GM23338 (cell line): ENCODE data around the gene TMSB4X. TPM values are rescaled to one million over a fixed set of nuclear protein-coding genes. Genes with fewer than 3 reads are reported as not detected.

Experiments used
- ATAC-seq: fragments of 200-7000 bp; cut with Tn5 transposase; 3 replicates; pipeline ENCODE4 v1.9.1; 2020
- DNase-seq: peaks from one replicate; pipeline ENCODE4 v3.0.0-alpha.2; 2015; ENCODE audit warnings: low spot score
- H2AFZ ChIP-seq: fragments of 200-600 bp; sonication (generic); 2 replicates; pipeline ENCODE4 v1.8.0; 2016; ENCODE audit warnings: antibody characterized with exemption, mild to moderate bottlenecking, moderate library complexity
- H3F3A ChIP-seq: fragments of 200-600 bp; sonication (generic); replicated peaks from 2 replicates; pipeline ENCODE4 v1.8.0; 2017; ENCODE audit warnings: antibody characterized with exemption, mixed run types, low read depth
- H3K27ac ChIP-seq: fragments of 200-600 bp; sonication (generic); 2 replicates; pipeline ENCODE4 v1.6.1; 2016; ENCODE audit warnings: low read depth
- H3K27me3 ChIP-seq: fragments of 200-600 bp; sonication (generic); 2 replicates; pipeline ENCODE4 v1.8.0; 2016; ENCODE audit warnings: mild to moderate bottlenecking, mixed run types, moderate library complexity; ENCODE audit not compliant: insufficient read depth
- H3K36me3 ChIP-seq: fragments of 200-600 bp; sonication (generic); 2 replicates; pipeline ENCODE4 v1.8.0; 2016; ENCODE audit warnings: mild to moderate bottlenecking; ENCODE audit not compliant: insufficient read depth
- H3K4me1 ChIP-seq: fragments of 200-600 bp; sonication (generic); 2 replicates; pipeline ENCODE4 v1.8.0; 2016; ENCODE audit warnings: mild to moderate bottlenecking, moderate library complexity; ENCODE audit not compliant: insufficient read depth
- H3K4me2 ChIP-seq: fragments of 200-600 bp; sonication (generic); 2 replicates; pipeline ENCODE4 v1.7.1; 2017; ENCODE audit warnings: mixed run types
- H3K4me3 ChIP-seq: fragments of 200-600 bp; sonication (generic); 2 replicates; pipeline ENCODE4 v1.6.1; 2016; ENCODE audit warnings: mixed run types
- H3K79me2 ChIP-seq: fragments of 200-600 bp; sonication (generic); replicated peaks from 2 replicates; pipeline ENCODE4 v1.8.0; 2017; ENCODE audit warnings: mild to moderate bottlenecking; ENCODE audit not compliant: insufficient read depth
- H3K9me2 ChIP-seq: fragments of 200-600 bp; sonication (generic); 2 replicates; pipeline ENCODE4 v1.8.0; 2017; ENCODE audit not compliant: insufficient read depth
- H4K20me1 ChIP-seq: fragments of 200-600 bp; sonication (generic); replicated peaks from 2 replicates; pipeline ENCODE4 v1.8.0; 2017; ENCODE audit warnings: mild to moderate bottlenecking; ENCODE audit not compliant: insufficient read depth
- H3K27ac Mint-ChIP-seq: 2 replicates; pipeline ENCODE4 v1.8.0; 2020; ENCODE audit warnings: inconsistent platforms, mild to moderate bottlenecking, moderate library complexity, mixed read lengths
- H3K27me3 Mint-ChIP-seq: 3 replicates; pipeline ENCODE4 v1.8.0; 2022; ENCODE audit warnings: low read depth, mild to moderate bottlenecking, moderate library complexity, mixed read lengths, inconsistent platforms; ENCODE audit not compliant: insufficient read depth, poor library complexity
- H3K36me3 Mint-ChIP-seq: 3 replicates; pipeline ENCODE4 v1.8.0; 2021; ENCODE audit warnings: low read depth, mild to moderate bottlenecking, inconsistent platforms, moderate library complexity, mixed read lengths
- H3K4me1 Mint-ChIP-seq: 3 replicates; pipeline ENCODE4 v1.8.0; 2020; ENCODE audit warnings: mild to moderate bottlenecking, inconsistent platforms, mixed read lengths
- H3K4me3 Mint-ChIP-seq: 3 replicates; pipeline ENCODE4 v1.8.0; 2021; ENCODE audit warnings: moderate library complexity, mild to moderate bottlenecking, inconsistent platforms, mixed read lengths
- H3K9me3 Mint-ChIP-seq: 3 replicates; pipeline ENCODE4 v1.8.0; 2020; ENCODE audit warnings: moderate library complexity, mild to moderate bottlenecking, inconsistent platforms, mixed read lengths
- CREB1 ChIP-seq: fragments of 250-450 bp; sonication (Bioruptor Pico); IDR thresholded peaks from 2 replicates; pipeline ENCODE4 v1.5.0; 2020; ENCODE audit warnings: low read depth, mild to moderate bottlenecking, moderate library complexity
- EZH2 ChIP-seq: fragments of 200-600 bp; sonication (generic); IDR thresholded peaks from one replicate; pipeline ENCODE4 v1.8.0; 2017; ENCODE audit warnings: antibody characterized with exemption, mild to moderate bottlenecking, low read depth; ENCODE audit not compliant: unreplicated experiment
- EZH2phosphoT487 ChIP-seq: fragments of 200-600 bp; sonication (generic); IDR thresholded peaks from one replicate; pipeline ENCODE4 v1.8.1; 2018; ENCODE audit warnings: antibody characterized with exemption; ENCODE audit not compliant: unreplicated experiment
- POLR2AphosphoS5 ChIP-seq: IDR thresholded peaks from 2 replicates; pipeline ENCODE4 v1.6.1; 2016; ENCODE audit warnings: antibody characterized with exemption, low read depth
- REST ChIP-seq: IDR thresholded peaks from one replicate; pipeline ENCODE4 v1.6.1; 2018; ENCODE audit warnings: antibody characterized with exemption; ENCODE audit not compliant: unreplicated experiment
- STAT1 ChIP-seq: IDR thresholded peaks from one replicate; pipeline ENCODE4 v1.6.1; 2016; ENCODE audit warnings: antibody characterized with exemption; ENCODE audit not compliant: unreplicated experiment
- ZNF114 ChIP-seq: fragments of 250-450 bp; sonication (Bioruptor Pico); IDR thresholded peaks from 2 replicates; pipeline ENCODE4 v1.5.0; 2020; ENCODE audit warnings: mild to moderate bottlenecking, moderate library complexity
- ZNF331 ChIP-seq: fragments of 250-450 bp; sonication (Bioruptor Pico); IDR thresholded peaks from 2 replicates; pipeline ENCODE4 v1.5.0; 2020; ENCODE audit warnings: low read depth, mild to moderate bottlenecking, moderate library complexity
- ZNF462 ChIP-seq: fragments of 250-450 bp; sonication (Bioruptor Pico); IDR thresholded peaks from 2 replicates; pipeline ENCODE4 v1.5.0; 2020; ENCODE audit warnings: mild to moderate bottlenecking, moderate library complexity
- polyA plus RNA-seq: library from polyadenylated mRNA; unstranded; fragments of >200 nt; fragmentation: Nextera tagmentation; extraction: Ambion mirVana; gene quantifications from 2 replicates; pipeline ENCODE4 v1.2.1, GENCODE V29; 2016
- total RNA-seq: library from RNA; depleted of rRNA; stranded (reverse); fragments of >200 nt; shearing (Covaris generic); gene quantifications from 2 replicates; pipeline ENCODE4 v1.2.3, GENCODE V29; 2014

Gene TMSB4X
- total and polyA plus RNA-seq, 2 experiments from 2014 or later: 999 to 6,191 TPM

- H3F3A ChIP-seq: no peaks in the 10 kb centered on the region
- H3K4me1 ChIP-seq: peaks cover 4% of the 10 kb centered on the region; the same call in 1 of the 2 replicates
- H3K27ac Mint-ChIP-seq: no peak overlapping the region
- no peak overlapping the region for H3K27ac ChIP-seq
- H3K4me3 ChIP-seq: no peak overlapping the region
- no peak overlapping the region for H3K4me3 Mint-ChIP-seq
- peaks cover 8% of the 10 kb centered on the region for H3K4me1 Mint-ChIP-seq
- no peaks in the 10 kb centered on the region for H3K27me3 Mint-ChIP-seq
- no peak for DNase-seq
- no peak for ATAC-seq
- H4K20me1 ChIP-seq: no peaks in the 10 kb centered on the region
- no peaks in the 10 kb centered on the region for H3K36me3 Mint-ChIP-seq
- no peaks in the 10 kb centered on the region for H3K27me3 ChIP-seq
- peak; percentile 8 for TF ChIP-seq REST
- TF ChIP-seq ZNF331: no peak
- no peak overlapping the region for H2AFZ ChIP-seq
- H3K9me2 ChIP-seq: no peaks in the 10 kb centered on the region
- H3K9me3 Mint-ChIP-seq: no peaks in the 10 kb centered on the region
- H3K4me2 ChIP-seq: no peak overlapping the region
- no peaks in the 10 kb centered on the region for H3K79me2 ChIP-seq
- no peaks in the 10 kb centered on the region; the same call in 1 of the 2 replicates for H3K36me3 ChIP-seq
Observed at GRCh38 chrX:13008189-13008533, 33.3 kb downstream of the TMSB4X start.

- Histone ChIP-seq H2AFZ (no peak overlapping the region), H4K20me1 (no peaks in the 10 kb centered on the region), H3K36me3 (no peaks in the 10 kb centered on the region; the same call in 1 of the 2 replicates), H3K79me2 (no peaks in the 10 kb centered on the region), H3K4me2 (no peak overlapping the region), H3K27ac (no peak overlapping the region), H3K9me2 (no peaks in the 10 kb centered on the region), H3K4me1 (peaks cover 10% of the 10 kb centered on the region; the same call in 1 of the 2 replicates), H3K4me3 (no peak overlapping the region), H3F3A (no peaks in the 10 kb centered on the region), H3K27me3 (no peaks in the 10 kb centered on the region)
- H3K4me1 Mint-ChIP-seq: peaks cover 14% of the 10 kb centered on the region
- ATAC-seq: no peak
- no peak overlapping the region for H3K4me3 Mint-ChIP-seq
- no peaks in the 10 kb centered on the region for H3K27me3 Mint-ChIP-seq
- no peak overlapping the region for H3K27ac Mint-ChIP-seq
- no peaks in the 10 kb centered on the region for H3K9me3 Mint-ChIP-seq
- DNase-seq: no peak
- no peaks in the 10 kb centered on the region for H3K36me3 Mint-ChIP-seq
- no peak for TF ChIP-seq ZNF114 (CRISPR knock-in tag)
- TF ChIP-seq CREB1 (CRISPR knock-in tag): no peak
- no peak for TF ChIP-seq EZH2
- TF ChIP-seq POLR2AphosphoS5: no peak
- TF ChIP-seq REST: no peak
- no peak for TF ChIP-seq ZNF462 (CRISPR knock-in tag)
- TF ChIP-seq STAT1: no peak
- no peak for TF ChIP-seq EZH2phosphoT487
Observed at GRCh38 chrX:13008851-13009250, 33.9 kb downstream of the TMSB4X start.
